CD4-positive, CD25-positive, alpha-beta regulatory T cell (primary cell): ENCODE measurements around the gene SCGB3A1. TPM values are rescaled to one million over a fixed set of nuclear protein-coding genes. Genes with fewer than 3 reads are reported as not detected.

Experiments
- ATAC-seq, 2 donors: fragments of 150-1000 bp; cut with Tn5 transposase; one replicate each; pipeline ENCODE4 v1.10.0; 2021; ENCODE audit warnings: low read depth in 2 of 2, moderate number of reproducible peaks in 2 of 2, moderate library complexity in 1 of 2
- DNase-seq, 3 donors: peaks; one replicate each; pipeline versions ENCODE4 v3.0.0 to v3.0.0-alpha.2; 2012 to 2022; ENCODE audit warnings: mixed read lengths in 1 of 3
- H3K27ac ChIP-seq: one replicate; pipeline ENCODE4 v1.7.0; 2013; ENCODE audit warnings: mild to moderate bottlenecking, low read length; ENCODE audit not compliant: insufficient read depth, poor library complexity, severe bottlenecking
- H3K27me3 ChIP-seq: one replicate; pipeline ENCODE4 v1.7.0; 2013; ENCODE audit warnings: low read length; ENCODE audit not compliant: control insufficient read depth, insufficient read depth
- H3K36me3 ChIP-seq: one replicate; pipeline ENCODE4 v1.7.0; 2013; ENCODE audit warnings: mild to moderate bottlenecking, low read length, moderate library complexity; ENCODE audit not compliant: control insufficient read depth, insufficient read depth
- H3K4me1 ChIP-seq: 2 replicates; pipeline ENCODE4 v1.7.0; 2013; ENCODE audit warnings: mild to moderate bottlenecking, low read length; ENCODE audit not compliant: insufficient read depth, control insufficient read depth, poor library complexity, severe bottlenecking
- H3K4me3 ChIP-seq: one replicate; pipeline ENCODE4 v1.7.0; 2013; ENCODE audit warnings: low read depth, mild to moderate bottlenecking, low read length, moderate library complexity
- H3K9me3 ChIP-seq, 2 experiments: 1 replicate in 1 of 2; 2 replicates in 1 of 2; pipeline ENCODE4 v1.7.0; 2013; ENCODE audit warnings: low read length in 2 of 2, mild to moderate bottlenecking in 1 of 2, moderate library complexity in 1 of 2; ENCODE audit not compliant: control insufficient read depth in 2 of 2
- H3K27ac Mint-ChIP-seq, 3 donors: one replicate each; pipeline ENCODE4 v1.8.0; 2020 to 2022; ENCODE audit warnings: mild to moderate bottlenecking in 3 of 3, mixed read lengths in 3 of 3, moderate library complexity in 2 of 3
- H3K27me3 Mint-ChIP-seq: one replicate; pipeline ENCODE4 v1.8.0; 2022; ENCODE audit warnings: mild to moderate bottlenecking, mixed read lengths
- H3K36me3 Mint-ChIP-seq: one replicate; pipeline ENCODE4 v1.8.0; 2020; ENCODE audit warnings: mixed read lengths
- H3K4me1 Mint-ChIP-seq, 4 donors: one replicate each; pipeline ENCODE4 v1.8.0; 2020 to 2022; ENCODE audit warnings: mixed read lengths in 4 of 4, mild to moderate bottlenecking in 1 of 4
- H3K4me3 Mint-ChIP-seq, 4 donors: one replicate each; pipeline ENCODE4 v1.8.0; 2020 to 2022; ENCODE audit warnings: mild to moderate bottlenecking in 4 of 4, mixed read lengths in 4 of 4, moderate library complexity in 3 of 4
- H3K9me3 Mint-ChIP-seq, 7 donors: one replicate each; pipeline ENCODE4 v1.8.0; 2020 to 2022; ENCODE audit warnings: mixed read lengths in 7 of 7, mild to moderate bottlenecking in 3 of 7, moderate library complexity in 2 of 7
- polyA plus RNA-seq, 4 donors: library from polyadenylated mRNA; unstranded; fragments of 300-500 nt; fragmentation: Illumina TruSeq; gene quantifications; one replicate each; pipeline ENCODE4 v1.2.3, GENCODE V29; 2021
- total RNA-seq: library from RNA; stranded (reverse); gene quantifications from one replicate; pipeline ENCODE4 v1.2.3, GENCODE V29; 2022

The SCGB3A1 gene
- total and polyA plus RNA-seq, 5 donors from 2014 or later, result 0.49 TPM; not detected in 4

- Mint-ChIP-seq H3K9me3 (no peaks in the 10 kb centered on the region), H3K36me3 (no peaks in the 10 kb centered on the region), H3K4me3 (no peak overlapping the region), H3K4me1 (peaks cover 0 to 24% (median 0%) of the 10 kb centered on the region in 4 donors), H3K27me3 (no peaks in the 10 kb centered on the region), H3K27ac (peak overlapping the region in 2 of 3 donors; percentile 23 to 59)
- H3K27me3 ChIP-seq, result no peaks in the 10 kb centered on the region
- ATAC-seq (no peak), DNase-seq (no peak)
- no peaks in the 10 kb centered on the region for H3K9me3 ChIP-seq
- H3K36me3 ChIP-seq, result no peaks in the 10 kb centered on the region
- H3K4me1 ChIP-seq, result peaks cover 9% of the 10 kb centered on the region
- H3K4me3 ChIP-seq, result no peak overlapping the region
- H3K27ac ChIP-seq, result no peak overlapping the region
These were observed 31.6 kb upstream of the SCGB3A1 start for GRCh38 chr5:180622910-180623309.

DNA sequence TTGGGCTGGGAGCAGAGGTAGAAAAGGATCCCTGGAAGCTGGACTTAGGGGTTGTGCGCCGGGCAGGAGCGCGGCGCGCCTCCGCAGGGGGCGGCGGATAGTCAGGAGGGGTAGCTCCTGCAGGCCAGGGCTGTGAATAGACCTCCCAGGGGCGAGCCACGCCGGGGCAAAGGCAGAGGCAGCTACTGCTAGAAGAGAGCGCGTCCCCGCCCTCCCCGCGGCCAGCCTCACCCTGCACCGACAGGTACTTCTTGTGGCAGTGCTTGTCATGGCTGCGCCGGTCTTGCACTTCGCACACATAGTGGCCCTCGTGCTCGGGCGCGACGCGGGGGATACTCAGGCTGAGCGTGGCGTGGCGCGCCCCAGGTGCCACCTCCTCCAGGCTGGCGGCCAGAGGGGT lies 30.0 kb upstream of the SCGB3A1 start:
- Histone ChIP-seq H3K36me3 (no peaks in the 10 kb centered on the region), H3K4me3 (no peak overlapping the region), H3K27me3 (no peaks in the 10 kb centered on the region), H3K9me3 (no peaks in the 10 kb centered on the region), H3K27ac (no peak overlapping the region), H3K4me1 (peaks cover 9% of the 10 kb centered on the region)
- no peaks in the 10 kb centered on the region for H3K36me3 Mint-ChIP-seq
- no peak for ATAC-seq
- DNase-seq, result no peak
- peaks cover 0 to 24% (median 0%) of the 10 kb centered on the region in 4 donors for H3K4me1 Mint-ChIP-seq
- no peaks in the 10 kb centered on the region for H3K9me3 Mint-ChIP-seq
- peak overlapping the region in 1 of 4 donors; percentile 7 for H3K4me3 Mint-ChIP-seq
- H3K27ac Mint-ChIP-seq, result no peak overlapping the region
- no peaks in the 10 kb centered on the region for H3K27me3 Mint-ChIP-seq

- peak overlapping the region in 2 of 3 donors; percentile 32 to 63 for H3K27ac Mint-ChIP-seq
- no peak overlapping the region for H3K4me3 Mint-ChIP-seq
- H3K4me1 Mint-ChIP-seq, result peaks cover 0 to 21% (median 0%) of the 10 kb centered on the region in 4 donors
- H3K36me3 Mint-ChIP-seq, result no peaks in the 10 kb centered on the region
- no peak for ATAC-seq
- H3K27me3 ChIP-seq, result no peaks in the 10 kb centered on the region
- DNase-seq, result no peak
- no peak overlapping the region for H3K27ac ChIP-seq
- H3K4me1 ChIP-seq, result peaks cover 9% of the 10 kb centered on the region
- no peak overlapping the region for H3K4me3 ChIP-seq
- H3K9me3 Mint-ChIP-seq, result no peaks in the 10 kb centered on the region
- H3K27me3 Mint-ChIP-seq, result no peaks in the 10 kb centered on the region
- H3K9me3 ChIP-seq, result no peaks in the 10 kb centered on the region
- no peaks in the 10 kb centered on the region for H3K36me3 ChIP-seq
These were observed 28.7 kb upstream of the SCGB3A1 start for GRCh38 chr5:180620014-180620413.

DNA sequence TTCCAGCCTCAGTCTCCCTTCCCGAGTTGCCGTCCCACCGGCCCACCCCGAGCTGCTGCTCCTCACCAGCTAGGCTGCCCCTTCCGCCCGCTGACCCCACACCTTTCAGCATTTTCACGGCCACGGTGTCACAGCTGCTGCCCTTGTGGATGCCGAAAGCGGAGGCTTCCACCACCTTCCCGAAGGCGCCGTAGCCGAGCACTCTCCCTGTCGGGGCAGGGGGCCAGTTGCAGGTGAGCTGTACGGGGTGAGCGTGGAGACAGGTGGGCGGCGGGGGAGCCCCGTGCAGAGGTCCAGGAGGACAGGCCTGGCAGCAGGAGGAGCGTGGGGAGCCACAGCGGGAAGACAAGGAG lies 28.2 kb upstream of the SCGB3A1 start:
- DNase-seq (no peak), ATAC-seq (no peak)
- Mint-ChIP-seq H3K27me3 (no peaks in the 10 kb centered on the region), H3K27ac (no peak overlapping the region), H3K4me3 (peak overlapping the region in 1 of 4 donors; percentile 26), H3K4me1 (peaks cover 0 to 18% (median 0%) of the 10 kb centered on the region in 4 donors), H3K36me3 (no peaks in the 10 kb centered on the region), H3K9me3 (no peaks in the 10 kb centered on the region)
- Histone ChIP-seq H3K27me3 (no peaks in the 10 kb centered on the region), H3K9me3 (no peaks in the 10 kb centered on the region), H3K27ac (no peak overlapping the region), H3K36me3 (no peaks in the 10 kb centered on the region), H3K4me1 (peaks cover 9% of the 10 kb centered on the region), H3K4me3 (no peak overlapping the region)

DNA sequence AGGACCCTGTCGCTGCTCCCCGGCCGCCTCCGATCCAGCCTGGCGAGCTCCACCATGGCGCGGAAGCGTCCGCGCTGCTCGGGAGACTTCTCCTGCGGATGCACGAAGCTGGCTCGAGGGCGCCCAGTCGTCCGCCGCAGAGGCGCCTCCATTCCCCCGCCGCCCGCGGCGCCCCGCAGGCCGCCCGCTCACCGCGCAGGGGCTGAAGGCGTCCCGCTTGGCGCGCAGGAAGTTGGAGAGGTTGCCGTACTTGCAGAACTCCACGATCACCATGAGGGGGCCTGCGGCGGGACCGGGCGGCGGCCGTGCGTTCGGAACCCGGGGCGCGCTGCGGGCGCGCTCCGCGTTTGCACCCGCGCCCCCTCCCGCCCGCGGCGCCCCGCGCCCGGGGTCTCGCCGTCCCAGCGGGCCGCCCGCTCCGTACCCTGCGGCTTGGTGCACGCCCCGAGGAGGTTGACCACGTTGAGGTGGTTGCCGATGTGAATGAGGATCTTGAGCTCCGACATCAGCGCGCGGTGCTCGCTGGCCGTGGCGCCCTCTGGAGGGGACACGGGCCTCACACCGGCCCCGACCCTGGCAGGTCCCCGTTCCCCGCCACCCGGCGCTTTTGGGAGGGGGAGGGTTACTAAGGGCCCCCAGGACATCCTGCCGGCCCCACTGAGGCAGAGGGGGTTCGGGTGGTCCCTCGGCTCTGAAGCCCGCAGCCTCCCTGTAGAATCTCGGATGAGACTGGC lies 27.7 kb upstream of the SCGB3A1 start:
- H3K27me3 ChIP-seq, result no peaks in the 10 kb centered on the region
- ATAC-seq (peak in 1 of 2 donors; percentile 63), DNase-seq (peak in 1 of 3 donors; percentile 53)
- Mint-ChIP-seq H3K27me3 (no peaks in the 10 kb centered on the region), H3K4me3 (no peak overlapping the region), H3K36me3 (no peaks in the 10 kb centered on the region), H3K27ac (no peak overlapping the region), H3K4me1 (peaks cover 0 to 16% (median 0%) of the 10 kb centered on the region in 4 donors), H3K9me3 (no peaks in the 10 kb centered on the region)
- no peak overlapping the region for H3K4me3 ChIP-seq
- H3K27ac ChIP-seq, result no peak overlapping the region
- H3K36me3 ChIP-seq, result no peaks in the 10 kb centered on the region
- H3K4me1 ChIP-seq, result peaks cover 9% of the 10 kb centered on the region
- H3K9me3 ChIP-seq, result no peaks in the 10 kb centered on the region

DNA sequence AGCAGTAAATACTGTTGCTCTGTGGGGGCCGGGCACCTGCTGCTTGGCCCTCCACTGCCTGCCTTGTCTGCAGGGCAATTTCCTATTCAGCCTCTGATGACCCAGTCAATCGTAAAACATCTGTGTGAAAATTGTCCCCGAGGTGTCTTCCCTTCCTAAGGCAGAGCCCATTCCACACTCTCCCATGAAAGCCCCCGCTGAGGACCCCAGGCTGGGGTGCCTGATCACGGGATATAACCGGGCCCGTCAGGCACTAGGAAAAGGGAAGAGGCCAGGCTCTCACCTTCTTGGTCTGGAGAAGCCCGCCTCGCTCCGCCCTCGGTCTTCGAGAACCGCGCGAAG lies 27.2 kb upstream of the SCGB3A1 start:
- peaks cover 6% of the 10 kb centered on the region for H3K4me1 ChIP-seq
- H3K27ac ChIP-seq, result no peak overlapping the region
- no peak overlapping the region for H3K4me3 ChIP-seq
- no peaks in the 10 kb centered on the region for H3K27me3 Mint-ChIP-seq
- H3K9me3 Mint-ChIP-seq, result no peaks in the 10 kb centered on the region
- DNase-seq (no peak), ATAC-seq (no peak)
- no peaks in the 10 kb centered on the region for H3K27me3 ChIP-seq
- H3K4me1 Mint-ChIP-seq, result peaks cover 0 to 10% (median 0%) of the 10 kb centered on the region in 4 donors
- H3K36me3 Mint-ChIP-seq, result no peaks in the 10 kb centered on the region
- H3K27ac Mint-ChIP-seq, result no peak overlapping the region
- H3K9me3 ChIP-seq, result no peaks in the 10 kb centered on the region
- H3K36me3 ChIP-seq, result no peaks in the 10 kb centered on the region
- no peak overlapping the region for H3K4me3 Mint-ChIP-seq

DNA sequence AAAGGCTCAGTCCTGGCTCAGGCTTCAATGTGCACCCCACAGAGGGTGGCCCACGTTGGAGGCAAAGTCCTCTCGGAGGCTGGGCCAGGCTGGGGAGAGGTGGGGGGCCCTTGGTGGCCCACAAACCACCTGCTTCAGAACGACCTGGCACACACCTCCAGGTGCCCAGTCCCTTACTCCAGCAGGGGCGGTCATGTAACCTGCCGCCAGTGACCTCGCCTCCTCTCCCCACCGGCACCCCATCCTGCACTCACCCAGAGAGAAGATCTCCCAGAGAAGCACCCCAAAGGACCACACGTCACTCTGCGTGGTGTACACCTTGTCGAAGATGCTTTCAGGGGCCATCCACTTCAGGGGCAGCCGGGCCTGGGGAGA lies 22.5 kb upstream of the SCGB3A1 start:
- H3K4me3 ChIP-seq, result no peak overlapping the region
- no peaks in the 10 kb centered on the region for H3K9me3 Mint-ChIP-seq
- H3K4me1 Mint-ChIP-seq, result peaks cover 0 to 2% (median 0%) of the 10 kb centered on the region in 4 donors
- no peak for ATAC-seq
- H3K9me3 ChIP-seq, result no peaks in the 10 kb centered on the region
- no peak overlapping the region for H3K4me3 Mint-ChIP-seq
- H3K27ac Mint-ChIP-seq, result no peak overlapping the region
- no peak for DNase-seq
- no peaks in the 10 kb centered on the region for H3K27me3 ChIP-seq
- no peaks in the 10 kb centered on the region for H3K27me3 Mint-ChIP-seq
- H3K4me1 ChIP-seq, result no peaks in the 10 kb centered on the region
- no peak overlapping the region for H3K27ac ChIP-seq
- no peaks in the 10 kb centered on the region for H3K36me3 Mint-ChIP-seq
- no peaks in the 10 kb centered on the region for H3K36me3 ChIP-seq

DNA sequence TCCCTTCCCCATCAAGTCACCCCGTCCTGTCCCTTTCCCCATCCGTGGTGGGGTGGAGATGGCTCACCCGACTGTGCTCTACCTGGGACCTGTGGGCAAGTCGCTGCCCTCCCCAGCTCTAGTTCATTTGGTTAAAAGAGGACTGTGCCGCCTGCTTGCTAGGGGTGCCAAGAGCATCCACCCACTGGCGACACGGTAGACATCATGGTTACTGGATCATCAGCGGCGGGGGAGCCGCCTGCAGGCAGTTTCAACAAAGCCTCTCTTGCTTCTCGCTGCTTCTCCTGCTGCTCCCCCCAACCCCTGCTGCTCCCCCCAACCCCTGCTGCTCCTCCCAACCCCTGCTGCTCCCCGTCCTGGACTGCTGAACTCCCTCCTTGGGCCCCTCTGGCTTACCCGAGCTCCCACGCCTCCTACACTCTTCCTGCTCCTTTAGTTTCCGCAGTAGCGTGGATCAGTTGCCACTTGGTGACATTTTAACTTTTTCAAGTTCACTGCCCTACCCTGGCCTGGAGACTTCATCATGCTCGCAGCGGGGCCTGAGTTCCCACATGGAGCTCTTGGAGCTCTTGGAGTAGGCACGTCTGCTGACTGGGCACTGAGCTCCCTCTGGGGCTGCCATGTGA lies 22.0 kb upstream of the SCGB3A1 start:
- Histone ChIP-seq H3K4me1 (no peaks in the 10 kb centered on the region), H3K27me3 (no peaks in the 10 kb centered on the region), H3K9me3 (no peaks in the 10 kb centered on the region), H3K36me3 (no peaks in the 10 kb centered on the region), H3K4me3 (no peak overlapping the region), H3K27ac (no peak overlapping the region)
- Mint-ChIP-seq H3K36me3 (no peaks in the 10 kb centered on the region), H3K27ac (no peak overlapping the region), H3K27me3 (no peaks in the 10 kb centered on the region), H3K4me3 (no peak overlapping the region), H3K9me3 (no peaks in the 10 kb centered on the region), H3K4me1 (peaks cover 0 to 3% (median 0%) of the 10 kb centered on the region in 4 donors)
- ATAC-seq, result no peak
- no peak for DNase-seq
